PC-3 (cell line): Measurements from ENCODE around the gene WLS.

Source experiments
- EZH2 ChIP-seq: fragments of 300-600 bp; sonication (generic); IDR thresholded peaks from one replicate; pipeline ENCODE4 v1.6.1; 2017; ENCODE audit warnings: antibody characterized with exemption, mild to moderate bottlenecking, low read length; ENCODE audit not compliant: unreplicated experiment
- EZH2phosphoT487 ChIP-seq: fragments of 300-600 bp; sonication (generic); IDR thresholded peaks from 2 replicates; pipeline ENCODE4 v1.6.1; 2018; ENCODE audit warnings: mild to moderate bottlenecking, antibody characterized with exemption, low read length, borderline replicate concordance
- TF ChIP-seq, protein P1 (sequence below): fragments of 300-600 bp; sonication (generic); conservative IDR thresholded peaks from 2 replicates; pipeline ENCODE4 v1.5.1; 2017; ENCODE audit warnings: antibody characterized with exemption, low read depth, mild to moderate bottlenecking, low read length

- TF ChIP-seq, protein P1, sequence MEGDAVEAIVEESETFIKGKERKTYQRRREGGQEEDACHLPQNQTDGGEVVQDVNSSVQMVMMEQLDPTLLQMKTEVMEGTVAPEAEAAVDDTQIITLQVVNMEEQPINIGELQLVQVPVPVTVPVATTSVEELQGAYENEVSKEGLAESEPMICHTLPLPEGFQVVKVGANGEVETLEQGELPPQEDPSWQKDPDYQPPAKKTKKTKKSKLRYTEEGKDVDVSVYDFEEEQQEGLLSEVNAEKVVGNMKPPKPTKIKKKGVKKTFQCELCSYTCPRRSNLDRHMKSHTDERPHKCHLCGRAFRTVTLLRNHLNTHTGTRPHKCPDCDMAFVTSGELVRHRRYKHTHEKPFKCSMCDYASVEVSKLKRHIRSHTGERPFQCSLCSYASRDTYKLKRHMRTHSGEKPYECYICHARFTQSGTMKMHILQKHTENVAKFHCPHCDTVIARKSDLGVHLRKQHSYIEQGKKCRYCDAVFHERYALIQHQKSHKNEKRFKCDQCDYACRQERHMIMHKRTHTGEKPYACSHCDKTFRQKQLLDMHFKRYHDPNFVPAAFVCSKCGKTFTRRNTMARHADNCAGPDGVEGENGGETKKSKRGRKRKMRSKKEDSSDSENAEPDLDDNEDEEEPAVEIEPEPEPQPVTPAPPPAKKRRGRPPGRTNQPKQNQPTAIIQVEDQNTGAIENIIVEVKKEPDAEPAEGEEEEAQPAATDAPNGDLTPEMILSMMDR = no peak
- TF ChIP-seq EZH2 (no peak), EZH2phosphoT487 (no peak)
These were observed at the start of gene WLS for GRCh38 chr1:68232289-68233148.
